Hepatocyte (in vitro differentiated cells): ENCODE results near the gene SLITRK4.

Experiments used
- CTCF ChIP-seq: fragments of 200-600 bp; sonication (generic); IDR thresholded peaks from 2 replicates; pipeline ENCODE4 v1.5.1; 2016; ENCODE audit warnings: antibody characterized with exemption, mild to moderate bottlenecking; ENCODE audit not compliant: poor library complexity
- EZH2 ChIP-seq: fragments of 200-600 bp; sonication (generic); IDR thresholded peaks from 2 replicates; pipeline ENCODE4 v1.6.1; 2016; ENCODE audit warnings: antibody characterized with exemption, mild to moderate bottlenecking, borderline replicate concordance
- EZH2phosphoT487 ChIP-seq: fragments of 200-600 bp; sonication (generic); IDR thresholded peaks from one replicate; pipeline ENCODE4 v1.6.1; 2018; ENCODE audit warnings: antibody characterized with exemption, mild to moderate bottlenecking, low read depth, moderate library complexity; ENCODE audit not compliant: unreplicated experiment, severe bottlenecking

DNA sequence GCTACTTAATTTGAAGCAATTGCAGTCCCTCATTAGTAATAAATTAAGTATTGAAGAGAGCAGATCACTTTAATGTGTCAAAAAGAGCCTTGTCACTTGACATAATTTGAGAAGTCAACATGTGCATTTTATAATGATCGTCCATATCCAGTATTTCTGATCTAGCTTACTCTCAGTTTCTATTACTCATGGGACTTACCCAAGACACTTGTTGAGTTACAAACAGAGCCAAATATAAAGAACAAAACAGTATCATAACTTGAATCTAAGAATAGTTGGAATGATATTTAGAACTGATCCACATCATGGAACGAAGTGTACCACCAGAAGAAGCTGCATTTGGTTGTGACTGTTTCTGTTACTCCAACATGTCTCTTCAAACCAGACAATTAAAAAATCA is 54.7 kb downstream of the SLITRK4 start:
- TF ChIP-seq CTCF (no peak), EZH2 (no peak), EZH2phosphoT487 (no peak)
